ENCODE measurements around the gene FSD2.

Gene FSD2, protein sequence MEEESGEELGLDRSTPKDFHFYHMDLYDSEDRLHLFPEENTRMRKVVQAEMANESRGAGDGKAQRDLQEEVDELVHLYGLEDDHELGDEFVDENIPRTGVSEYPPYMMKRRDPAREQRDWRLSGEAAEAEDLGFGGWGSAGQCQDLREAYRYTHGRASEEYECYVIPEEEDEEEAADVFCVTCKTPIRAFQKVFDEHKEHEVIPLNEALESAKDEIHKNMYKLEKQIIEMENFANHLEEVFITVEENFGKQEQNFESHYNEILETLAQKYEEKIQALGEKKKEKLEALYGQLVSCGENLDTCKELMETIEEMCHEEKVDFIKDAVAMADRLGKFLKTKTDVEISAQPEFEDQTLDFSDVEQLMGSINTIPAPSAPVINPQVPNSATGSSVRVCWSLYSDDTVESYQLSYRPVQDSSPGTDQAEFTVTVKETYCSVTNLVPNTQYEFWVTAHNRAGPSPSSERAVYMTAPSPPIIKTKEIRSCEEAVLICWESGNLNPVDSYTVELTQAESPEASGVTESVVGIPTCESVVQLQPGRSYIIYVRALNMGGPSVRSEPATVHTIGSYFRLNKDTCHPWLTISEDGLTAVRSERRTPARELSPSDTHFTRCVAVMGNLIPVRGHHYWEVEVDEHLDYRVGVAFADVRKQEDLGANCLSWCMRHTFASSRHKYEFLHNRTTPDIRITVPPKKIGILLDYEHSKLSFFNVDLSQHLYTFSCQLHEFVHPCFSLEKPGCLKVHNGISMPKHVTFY

DNA sequence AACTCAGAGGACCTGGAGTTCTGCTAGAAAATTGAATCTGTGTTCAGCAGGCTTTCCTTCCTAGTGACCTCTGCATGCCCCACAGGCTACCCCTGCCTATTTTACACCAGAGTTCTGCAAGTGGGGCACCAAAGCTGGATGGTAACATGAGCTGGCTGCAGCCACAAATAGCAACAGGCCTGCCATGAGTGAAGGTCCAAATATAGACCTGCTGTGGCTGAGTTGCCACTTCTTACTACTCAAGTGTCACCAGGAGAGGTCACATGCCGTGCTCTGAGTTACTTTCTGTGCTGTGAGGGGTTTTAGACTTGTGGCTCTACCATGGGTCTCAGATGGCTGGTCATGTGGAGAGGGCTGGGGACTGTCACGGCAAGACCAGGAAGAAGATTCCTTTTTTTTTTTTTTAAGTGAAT, at the start of gene FSD2:
Gene FSD2 (minus strand): TSS at position 76 of the 413 bp plus-strand sequence. CDS start 18,679 bp downstream, outside the sequence.
- FAIRE-seq (no peak), DNase-seq (ENCODE audit: low spot score) (no peak)

DNA sequence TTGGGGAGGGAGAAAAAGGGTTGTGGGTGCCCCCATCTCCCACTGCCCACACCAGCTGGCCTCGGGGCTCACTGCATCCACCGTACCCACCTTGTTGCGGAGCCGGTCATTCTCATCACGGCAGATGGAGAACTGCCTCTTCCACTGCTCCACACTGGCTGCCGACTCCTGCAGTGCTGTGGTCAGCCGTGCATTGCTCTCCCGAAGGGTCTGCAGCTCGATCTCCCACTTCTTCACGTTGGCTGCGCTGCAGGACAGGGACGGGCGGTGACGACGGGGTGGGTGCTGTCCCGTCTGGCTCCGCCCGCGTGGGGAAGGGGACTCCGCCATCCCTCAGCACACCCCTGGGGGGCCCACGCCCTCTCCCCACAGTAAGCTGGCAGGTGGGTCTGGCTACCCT, 48.7 kb upstream of the FSD2 start:
- no peak for DNase-seq (ENCODE audit: low spot score)
- FAIRE-seq = no peak

DNA sequence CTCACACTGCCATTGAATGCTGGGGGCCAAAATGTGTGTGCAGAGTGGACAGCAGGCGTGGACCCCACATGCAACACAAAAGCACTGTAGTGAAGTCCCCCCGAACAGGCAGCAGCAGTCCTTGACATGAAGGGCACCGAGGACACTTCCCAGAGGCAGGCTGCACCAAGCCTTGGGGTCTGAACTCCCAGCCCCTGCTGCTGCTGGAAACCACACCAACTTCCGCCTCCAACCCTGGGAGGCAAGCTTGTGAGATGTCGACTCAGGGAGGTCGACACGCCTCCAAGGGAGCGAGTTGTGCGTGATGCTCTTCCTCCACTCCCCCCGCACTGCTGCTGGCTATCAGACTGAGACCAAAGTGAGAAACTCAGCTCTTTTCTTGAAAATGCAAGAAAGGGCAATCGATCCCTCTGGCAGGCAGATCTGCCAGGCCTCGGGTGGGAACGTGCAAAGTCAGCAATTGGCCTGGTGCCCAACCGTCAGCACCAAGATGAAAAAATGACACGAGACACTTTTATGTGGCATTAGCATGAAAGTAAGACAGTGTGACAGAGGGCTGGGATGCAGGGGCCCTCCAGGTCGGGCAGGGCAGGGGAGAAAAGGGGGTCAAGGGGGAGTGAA, 47.2 kb upstream of the FSD2 start:
- DNase-seq (ENCODE audit: low spot score) (no peak), FAIRE-seq (no peak)

DNA sequence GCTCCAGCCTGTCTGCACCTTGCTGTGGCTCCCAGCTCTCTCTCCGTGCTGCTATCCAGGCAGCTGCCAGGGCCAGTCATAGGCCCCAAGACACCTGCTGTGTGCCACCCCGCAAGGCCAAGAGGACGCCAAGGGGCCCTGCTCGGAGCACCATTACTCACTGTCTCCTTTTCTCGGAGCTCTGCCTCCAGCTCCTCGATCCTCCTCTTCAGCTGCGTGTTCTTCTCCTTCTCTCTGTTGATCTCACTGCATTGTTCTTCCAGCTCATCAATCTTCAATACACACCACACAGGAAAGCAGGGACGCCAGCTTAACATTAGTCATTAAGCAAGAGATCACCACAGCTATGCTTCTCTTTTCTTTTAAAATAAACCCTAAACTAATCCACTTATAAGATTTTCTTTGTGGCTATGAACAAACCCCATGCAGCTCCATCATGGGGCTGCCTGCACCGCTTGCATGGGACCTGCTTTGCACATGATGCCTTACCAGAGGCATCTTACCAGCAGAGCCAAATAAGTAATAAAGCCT, 46.2 kb upstream of the FSD2 start:
- DNase-seq (ENCODE audit: low spot score) (no peak), FAIRE-seq (no peak)

DNA sequence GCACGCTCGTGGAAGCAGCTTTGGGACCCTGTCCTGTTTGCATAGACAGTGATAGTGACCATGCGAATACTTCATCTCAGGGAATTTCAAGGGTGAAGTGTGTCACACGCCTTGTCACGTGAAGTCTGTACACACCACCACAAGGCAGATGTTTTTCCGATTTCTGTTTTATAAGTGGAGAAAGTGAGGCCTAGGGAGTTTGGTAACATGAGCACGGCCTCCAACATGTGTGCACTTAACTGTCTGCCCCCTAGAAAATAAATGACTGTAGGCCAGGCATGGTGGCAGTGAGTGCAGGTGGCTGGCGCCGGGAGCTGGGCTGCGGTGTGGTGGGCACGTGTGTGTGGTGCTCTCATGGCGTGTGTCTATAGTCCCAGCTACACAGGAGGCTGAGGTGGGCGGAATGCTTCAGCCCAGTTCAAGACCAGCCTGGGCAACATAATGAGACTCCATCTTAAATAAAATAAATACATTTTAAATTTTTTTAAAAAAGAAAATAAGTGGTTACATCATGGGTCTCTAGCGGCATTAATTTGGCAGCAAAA, 45.5 kb upstream of the FSD2 start:
- DNase-seq (ENCODE audit: low spot score) (no peak), FAIRE-seq (no peak)

DNA sequence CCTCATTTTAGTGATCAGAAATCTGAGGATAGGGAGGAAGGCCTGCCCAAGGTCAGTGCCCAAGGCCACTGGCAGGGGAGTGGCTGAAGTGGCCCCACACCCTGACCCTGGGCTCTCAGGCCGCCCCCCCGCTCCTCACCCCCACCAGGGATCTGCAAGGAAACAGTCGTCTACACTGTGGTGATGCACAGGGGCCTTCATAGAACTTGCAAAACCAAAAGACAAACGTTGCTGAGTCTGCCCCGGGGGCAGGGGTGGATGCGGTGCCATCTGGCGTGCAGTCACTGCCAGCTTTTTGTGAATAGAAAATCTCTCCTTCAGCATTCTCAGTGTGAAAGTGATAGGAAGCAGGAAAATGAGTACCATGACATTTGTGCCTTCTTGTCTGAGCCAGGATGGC, 44.9 kb upstream of the FSD2 start:
- DNase-seq (ENCODE audit: low spot score) = no peak
- FAIRE-seq = no peak

DNA sequence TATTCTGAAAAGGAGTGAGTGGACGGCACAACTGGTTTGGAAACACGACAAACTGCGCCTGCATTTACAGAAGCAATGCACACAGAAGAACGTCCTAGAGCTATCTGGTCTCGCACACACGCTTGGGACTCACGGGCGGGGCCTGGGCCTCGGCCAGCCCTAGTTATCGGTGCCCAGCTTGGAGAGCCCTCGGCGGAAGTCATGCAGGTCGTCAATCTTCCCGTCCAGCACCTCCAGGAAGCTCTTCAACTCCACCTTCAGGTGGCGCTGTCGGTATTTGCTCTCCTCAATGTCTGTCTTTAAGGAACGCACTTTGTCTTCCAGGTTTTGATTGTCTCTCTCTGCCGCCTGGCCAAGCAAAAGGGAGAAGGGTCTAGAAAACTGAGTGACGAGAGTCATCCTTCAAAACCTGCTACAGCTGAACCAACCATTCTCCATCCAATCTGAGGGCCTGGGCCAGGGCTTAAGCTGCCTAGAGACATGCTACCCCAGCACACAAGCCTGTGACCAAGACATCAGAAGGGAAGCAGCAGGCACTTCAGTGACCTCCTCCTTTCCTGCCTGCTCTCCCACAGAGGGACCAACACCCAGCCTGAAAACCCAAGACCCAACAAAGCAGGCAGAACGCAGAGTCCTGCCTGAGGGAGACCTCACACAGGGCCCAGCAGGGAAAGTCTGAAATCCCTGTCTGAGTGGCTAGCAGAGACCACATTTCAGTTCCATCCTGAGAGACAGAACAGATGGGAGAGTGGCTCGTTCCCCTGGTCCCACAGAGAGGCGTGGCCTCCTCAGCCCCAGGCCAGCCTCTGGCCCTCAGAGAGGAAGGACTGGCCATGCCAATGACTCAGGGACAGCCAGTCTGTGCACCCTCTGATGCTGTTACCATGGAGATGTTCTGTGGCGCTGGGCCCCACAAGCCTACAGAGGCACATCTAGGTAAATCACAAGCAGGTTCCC, 44.0 kb upstream of the FSD2 start:
- peak; percentile 23 for DNase-seq (ENCODE audit: low spot score)

DNA sequence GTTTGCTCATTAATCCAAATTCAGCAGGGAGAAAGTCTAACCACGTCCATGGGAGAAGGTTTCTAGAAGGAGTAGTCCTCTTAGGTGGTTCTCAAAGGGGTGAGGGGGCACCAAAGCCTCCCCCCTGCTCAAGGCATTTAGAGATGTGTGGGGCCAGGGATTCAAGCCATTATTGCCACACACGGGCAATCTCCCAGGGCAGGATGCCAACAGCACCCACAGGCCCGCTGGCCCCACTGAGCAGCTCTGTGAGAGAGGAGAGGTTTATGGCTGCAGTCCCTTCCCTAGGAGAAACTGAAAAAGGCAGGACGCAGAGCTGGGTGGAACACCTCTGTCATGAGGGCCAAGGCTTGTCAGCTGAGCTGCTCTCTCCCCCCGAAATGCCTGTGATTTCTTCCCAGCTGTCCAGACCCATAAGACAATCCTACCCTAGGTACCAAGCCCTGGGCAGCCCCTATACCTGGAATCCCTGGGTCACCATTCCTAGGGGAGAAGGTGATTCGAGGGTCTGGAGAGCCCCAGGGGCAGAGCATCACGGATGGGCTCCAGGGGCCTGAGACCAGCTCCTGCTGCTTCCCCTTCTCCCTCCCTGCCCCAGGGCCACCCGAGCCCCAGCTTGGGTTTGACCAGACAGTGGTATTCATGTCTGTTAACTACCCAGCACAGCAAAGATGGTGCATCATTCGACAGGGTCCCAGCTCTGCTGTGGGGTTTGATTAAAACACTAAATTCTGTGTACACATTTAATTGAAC, 42.5 kb upstream of the FSD2 start:
- FAIRE-seq (no peak), DNase-seq (ENCODE audit: low spot score) (no peak)

More for the DNA sequence above, 44.0 kb upstream of the FSD2 start:
- no peak for FAIRE-seq

DNA sequence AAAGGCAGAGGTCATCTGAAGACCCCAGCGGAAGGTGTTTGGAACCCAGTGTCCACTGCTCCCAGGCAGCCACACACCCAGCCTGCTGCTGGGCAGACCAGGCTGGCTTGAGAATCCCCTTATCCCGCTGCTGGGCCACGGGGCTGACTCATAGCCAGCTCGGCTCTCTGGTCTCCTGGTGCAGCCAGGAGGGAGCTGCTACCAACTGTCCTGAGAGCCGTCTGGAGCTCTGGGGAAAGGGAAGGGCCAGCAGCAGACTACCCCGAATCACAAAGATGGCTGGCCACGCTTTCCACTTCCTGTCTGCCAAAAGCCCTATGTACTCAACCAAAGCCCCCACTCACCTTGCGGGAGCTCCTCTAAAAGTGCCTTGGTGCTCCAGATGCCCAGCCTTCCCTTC, 41.8 kb upstream of the FSD2 start:
- no peak for FAIRE-seq
- DNase-seq (ENCODE audit: low spot score) = no peak

DNA sequence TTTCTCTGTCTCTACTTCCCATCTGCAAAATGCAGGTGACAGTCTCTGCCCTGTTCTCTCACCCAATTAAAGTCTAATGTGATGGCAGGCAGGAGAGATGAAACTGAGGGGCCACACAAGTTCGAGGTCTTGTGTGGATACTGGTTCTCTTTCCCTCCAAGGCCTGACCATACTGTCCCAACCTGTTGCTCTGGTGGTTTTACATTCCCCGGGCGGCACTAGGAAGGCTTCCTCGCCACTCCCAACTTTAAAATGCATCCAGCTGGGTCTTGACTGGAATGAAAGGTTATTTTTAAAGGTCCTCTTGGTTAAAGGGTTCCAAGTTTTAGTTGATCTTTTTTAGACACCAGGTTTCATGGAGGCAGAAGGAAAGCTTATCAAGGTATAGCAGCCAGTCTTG, 40.8 kb upstream of the FSD2 start:
- DNase-seq (ENCODE audit: low spot score) (no peak), FAIRE-seq (no peak)

DNA sequence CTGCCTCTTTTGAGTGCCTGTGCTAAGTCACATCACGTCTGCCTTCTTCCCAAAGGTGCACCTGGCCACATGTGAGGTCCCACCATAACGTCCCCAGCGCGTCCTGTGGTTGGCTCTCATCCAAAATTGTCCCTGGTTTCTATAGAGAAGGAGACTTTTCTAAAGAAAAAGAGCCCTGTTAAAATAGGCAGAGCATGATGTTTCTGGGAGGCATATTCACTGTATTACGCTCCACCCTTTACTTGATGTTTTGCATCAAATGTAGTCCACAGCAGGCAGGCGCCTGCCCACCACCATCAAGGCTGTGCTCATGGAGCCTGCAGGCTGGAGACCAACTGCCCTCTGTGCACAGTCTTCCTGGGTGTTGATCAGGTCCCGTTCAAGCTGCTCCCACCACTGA, 39.8 kb upstream of the FSD2 start:
- no peak for DNase-seq (ENCODE audit: low spot score)
- FAIRE-seq = no peak

DNA sequence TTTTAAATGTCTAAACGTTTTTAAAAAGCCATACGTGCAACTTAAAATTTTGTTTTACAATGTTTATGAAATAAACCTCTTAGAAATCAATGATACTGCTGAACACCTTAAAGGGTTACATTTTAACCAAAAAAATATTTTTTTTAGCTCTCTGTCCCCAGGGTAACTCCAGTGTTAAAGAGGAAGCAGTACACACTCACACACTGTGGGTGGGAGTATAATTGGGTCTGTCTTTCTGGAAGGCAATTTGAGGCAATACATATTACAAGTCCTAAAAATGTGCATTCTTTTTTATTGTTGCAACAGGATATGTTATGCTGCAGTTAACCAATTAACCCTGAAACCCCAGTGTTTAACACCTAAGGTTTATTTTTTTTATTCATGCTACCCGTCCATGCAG, 37.7 kb upstream of the FSD2 start:
- DNase-seq (ENCODE audit: low spot score) = no peak
- FAIRE-seq = no peak

DNA sequence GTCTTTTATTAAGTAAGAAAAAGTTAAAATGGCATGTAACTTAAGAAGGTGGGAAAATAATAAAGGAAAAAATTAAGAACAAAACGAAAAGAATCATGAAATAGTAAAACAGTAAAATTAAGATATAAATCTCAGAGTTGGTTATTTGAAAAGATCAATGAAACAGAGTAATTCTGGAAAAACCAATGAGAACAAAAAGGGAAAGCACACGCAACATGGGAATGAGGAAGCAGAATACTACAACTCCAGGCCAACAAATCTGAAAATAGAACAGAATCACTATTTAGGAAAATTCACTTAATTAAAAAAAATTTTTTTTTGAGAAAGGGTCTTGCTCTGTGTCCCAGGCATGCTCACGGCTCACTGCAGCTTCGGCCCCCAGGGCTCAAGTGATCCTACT, 34.3 kb upstream of the FSD2 start:
- FAIRE-seq = no peak

DNA sequence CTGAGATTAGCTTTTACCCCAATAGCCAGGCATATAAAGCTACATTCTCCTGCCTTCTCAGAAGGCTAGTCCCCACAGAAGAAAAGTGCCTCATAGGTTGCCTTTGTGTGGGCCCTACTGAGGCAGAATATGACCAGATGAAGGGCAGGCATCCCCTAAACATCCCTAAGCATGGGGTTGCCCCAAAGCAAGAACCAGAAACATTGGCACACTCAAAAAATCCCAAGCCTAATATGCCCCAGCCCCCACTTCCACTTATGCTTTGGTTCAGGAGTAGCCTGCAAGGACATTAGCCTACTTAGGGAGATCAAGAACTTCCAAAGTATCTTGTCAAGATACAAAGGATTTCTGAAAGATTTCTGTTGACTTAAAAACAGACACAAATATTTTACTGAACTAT, 33.3 kb upstream of the FSD2 start:
- DNase-seq (ENCODE audit: low spot score) (no peak), FAIRE-seq (no peak)

More for the DNA sequence above, 34.3 kb upstream of the FSD2 start:
- no peak for DNase-seq (ENCODE audit: low spot score)

DNA sequence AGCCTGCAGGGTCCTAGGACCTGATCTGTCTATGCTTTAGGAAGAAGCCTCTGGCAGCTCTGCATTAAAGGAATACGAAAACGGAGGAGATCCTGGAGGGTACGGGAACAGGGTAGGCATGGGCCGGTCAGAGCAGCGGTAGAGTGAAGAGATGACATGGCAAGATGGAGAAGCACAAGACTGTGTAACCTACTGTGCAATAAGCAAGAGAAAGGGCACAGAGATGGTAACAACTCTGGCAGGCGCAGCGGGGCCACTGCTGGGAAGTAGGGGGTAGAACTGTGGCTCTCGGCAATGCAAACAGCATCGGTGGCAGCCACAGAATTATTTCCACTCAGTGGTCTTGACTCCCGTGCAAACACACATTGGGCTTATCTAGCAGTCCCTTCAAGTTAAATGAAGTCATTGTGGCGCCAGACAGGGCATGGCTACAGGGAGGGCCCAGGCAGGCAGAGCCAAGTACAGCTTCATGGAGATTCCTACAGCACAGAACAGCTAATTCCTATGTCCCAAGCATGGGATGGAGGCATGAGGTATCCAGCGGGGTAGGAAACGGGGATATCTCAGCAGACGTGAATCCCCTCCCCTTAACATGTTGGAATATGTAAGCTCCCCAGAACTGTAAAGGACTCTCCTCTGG, 32.3 kb upstream of the FSD2 start:
- FAIRE-seq (no peak), DNase-seq (ENCODE audit: low spot score) (no peak)

DNA sequence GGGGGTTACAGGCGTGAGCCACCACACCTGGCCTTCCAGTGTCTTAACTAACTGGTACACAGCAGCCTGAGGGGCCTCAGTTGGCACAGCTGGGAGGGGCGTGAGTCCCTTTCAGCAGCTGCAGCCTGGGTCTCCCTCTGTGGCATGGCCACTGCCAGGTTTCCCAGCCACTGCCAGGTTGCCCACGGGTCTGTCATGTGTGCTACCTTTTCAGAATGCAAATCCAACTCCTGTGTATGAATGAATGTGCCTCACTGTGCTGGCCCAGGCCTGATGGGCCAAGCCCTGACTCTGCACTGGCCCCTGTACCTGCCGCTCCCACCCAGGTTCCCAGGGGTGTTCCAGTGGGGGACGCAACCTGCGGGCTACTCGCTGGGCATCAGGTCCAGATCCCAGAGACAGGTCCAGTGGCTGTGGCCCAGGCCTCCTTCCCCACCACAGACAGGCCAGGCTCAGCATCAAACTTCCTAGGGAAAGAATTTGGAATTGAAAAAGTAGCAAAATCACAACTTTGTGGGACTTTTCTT, 29.6 kb upstream of the FSD2 start:
- FAIRE-seq = no peak

DNA sequence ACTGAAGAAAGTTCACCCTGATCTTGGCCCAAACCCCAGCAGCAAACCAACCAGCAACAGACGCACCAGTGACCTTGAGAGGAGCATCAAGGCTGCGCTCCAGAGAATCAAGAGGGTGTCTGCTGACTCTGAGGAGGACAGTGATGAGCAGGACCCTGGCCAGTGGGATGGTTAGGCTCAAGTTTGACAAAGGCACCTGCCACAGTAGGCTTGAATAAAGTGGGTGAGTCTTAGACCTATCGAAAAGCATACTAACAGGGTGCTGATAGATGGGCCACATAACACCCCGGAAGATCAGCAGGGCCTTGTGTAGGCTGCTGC, 27.5 kb upstream of the FSD2 start:
- FAIRE-seq (no peak), DNase-seq (ENCODE audit: low spot score) (no peak)

More for the DNA sequence above, 29.6 kb upstream of the FSD2 start:
- no peak for DNase-seq (ENCODE audit: low spot score)

DNA sequence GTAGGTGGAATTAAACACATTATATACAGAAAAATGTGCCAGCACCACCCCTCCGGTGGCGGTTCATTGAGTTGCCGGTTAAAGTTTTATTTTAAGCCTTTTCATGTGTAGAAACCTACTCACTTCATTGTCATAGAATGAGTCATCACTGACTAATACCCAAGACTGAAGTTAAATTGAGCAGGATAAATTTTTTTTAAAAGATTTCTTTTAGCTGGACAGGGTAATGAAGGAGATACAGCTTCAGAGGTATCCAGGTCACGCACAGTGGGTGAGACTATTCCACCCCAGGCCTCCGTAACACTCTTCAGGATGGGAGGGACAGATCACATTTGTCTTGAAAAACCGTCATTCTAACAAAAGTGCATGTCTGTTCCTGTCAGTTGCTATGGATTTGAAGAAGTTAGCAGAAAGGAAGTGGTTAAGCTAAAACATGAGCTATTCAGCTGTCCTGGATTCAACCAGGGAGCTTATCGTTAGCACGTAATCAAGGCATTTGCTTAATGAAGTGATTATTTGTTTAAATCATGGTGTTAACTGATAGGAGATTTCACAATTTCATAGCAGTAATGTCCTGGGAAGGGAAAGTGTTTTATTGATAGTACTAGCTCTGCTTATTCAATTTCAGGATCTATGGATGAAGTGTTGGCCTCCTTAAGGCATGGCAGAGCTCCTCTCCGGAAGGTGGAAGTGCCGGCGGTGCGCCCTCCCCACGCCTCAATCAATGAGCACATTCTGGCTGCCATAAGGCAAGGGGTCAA, 26.9 kb upstream of the FSD2 start:
- no peak for FAIRE-seq

More for the DNA sequence above, 26.9 kb upstream of the FSD2 start:
- DNase-seq (ENCODE audit: low spot score) = peak; percentile 79
